IPS DF 4.7 (cell line): ENCODE data around the gene MRPL19.

Experiments
- DNase-seq: peaks from one replicate; pipeline ENCODE4 v3.0.0-alpha.2; 2013; ENCODE audit warnings: low spot score; ENCODE audit errors: extremely low read depth

MRPL19 gene

DNA sequence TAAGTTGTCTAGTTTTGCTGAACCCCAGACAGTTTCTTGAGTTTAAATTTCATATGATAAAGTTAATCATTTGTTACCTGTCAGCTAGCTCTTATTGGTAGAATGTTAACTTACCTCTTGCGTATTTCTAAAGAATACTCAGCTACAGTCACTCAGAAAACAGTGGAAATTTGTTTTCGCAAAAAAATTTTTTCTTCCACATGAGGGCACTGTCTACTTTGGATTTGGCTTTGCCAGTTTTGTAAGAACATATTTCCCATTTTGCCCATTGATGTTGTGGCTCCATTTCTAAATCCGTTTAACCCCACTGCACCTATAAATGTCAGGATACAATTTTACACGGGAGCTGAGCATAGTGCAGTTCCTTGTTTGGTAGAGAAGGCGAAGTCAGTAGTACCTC, 83.3 kb downstream of the MRPL19 start:
- no peak for DNase-seq

DNA sequence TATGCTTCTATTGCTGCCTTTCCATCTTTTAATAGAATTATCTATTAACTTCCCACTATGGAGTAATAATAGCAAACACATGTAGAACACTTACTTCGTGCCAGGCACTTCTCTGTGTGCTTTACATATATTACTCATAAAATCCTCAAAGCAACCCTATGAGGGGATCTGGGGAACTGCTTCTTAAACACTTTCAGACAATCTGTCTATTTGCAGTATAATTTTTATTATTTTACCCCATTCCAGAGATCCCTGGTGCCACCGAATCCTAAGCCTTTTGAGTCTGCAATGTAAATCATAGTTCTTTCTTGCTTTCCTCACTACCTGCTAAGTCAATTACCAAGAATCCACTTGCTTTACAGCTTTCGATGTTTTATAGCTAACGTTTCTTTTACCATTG, 89.7 kb downstream of the MRPL19 start:
- DNase-seq, result no peak

DNA sequence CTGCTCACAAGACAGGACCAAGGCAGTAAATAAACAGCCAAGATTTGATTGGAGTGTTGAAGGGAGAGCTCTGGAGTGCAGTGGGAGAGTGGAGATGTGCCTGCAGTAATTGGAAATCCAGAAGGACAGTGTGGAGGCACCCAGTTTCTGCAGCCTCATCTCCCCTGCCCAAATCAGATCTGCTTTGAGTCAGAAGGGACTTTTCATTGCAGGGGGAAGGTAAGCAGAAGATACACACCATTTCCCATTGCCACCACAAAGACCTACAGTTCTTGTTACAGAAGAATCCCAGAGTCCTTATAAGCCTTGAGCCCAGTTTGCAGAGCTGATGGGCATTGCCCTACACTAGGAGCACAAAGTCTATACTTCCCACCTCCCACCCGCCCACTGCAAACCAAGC, 91.4 kb downstream of the MRPL19 start:
- DNase-seq, result no peak
